ENCODE measurements around the gene BBS2.

DNA sequence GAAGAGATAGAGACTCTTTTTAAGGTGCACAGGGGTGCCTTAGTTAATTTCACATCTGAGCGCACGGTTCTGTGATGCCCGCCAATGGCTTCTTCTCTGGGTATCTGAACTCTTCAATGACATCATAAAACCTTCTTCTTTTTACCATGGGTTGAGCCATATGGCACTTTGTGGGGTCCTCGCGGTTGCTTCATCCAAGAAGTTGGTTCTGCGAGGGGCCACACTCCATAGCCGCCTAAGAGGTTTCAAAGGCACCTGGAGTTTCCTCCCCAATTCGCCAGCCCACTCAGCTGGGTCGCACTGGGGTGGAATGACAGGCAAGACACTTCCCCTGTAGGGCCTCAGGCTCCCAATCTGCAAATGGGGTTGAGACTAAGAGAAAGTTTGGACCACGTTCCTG lies 34.6 kb upstream of the BBS2 start:
- TF ChIP-seq CTCF (IDR thresholded peaks at IDR 0.05), result no peak
- TF ChIP-seq ZFX (IDR thresholded peaks at IDR 0.05; ENCODE audit: borderline replicate concordance), result no peak
